GM23248 (cell line): ENCODE measurements around the gene SEMA5A. TPM values are rescaled to one million over a fixed set of nuclear protein-coding genes. Genes with fewer than 3 reads are reported as not detected.

ENCODE experiments used
- DNase-seq: peaks from one replicate; pipeline ENCODE4 v3.0.0-alpha.2; 2015
- H2AFZ ChIP-seq: fragments of 200-600 bp; sonication (generic); 2 replicates; pipeline ENCODE4 v1.6.1; 2016; ENCODE audit warnings: antibody characterized with exemption
- H3F3A ChIP-seq: fragments of 200-600 bp; sonication (generic); 2 replicates; pipeline ENCODE4 v1.6.1; 2016; ENCODE audit warnings: mild to moderate bottlenecking, antibody characterized with exemption, mixed run types; ENCODE audit not compliant: insufficient read depth
- H3K27ac ChIP-seq: fragments of 200-600 bp; sonication (generic); 2 replicates; pipeline ENCODE4 v1.5.1; 2016; ENCODE audit warnings: mild to moderate bottlenecking
- H3K27me3 ChIP-seq: fragments of 200-600 bp; sonication (generic); replicated peaks from 2 replicates; pipeline ENCODE4 v1.6.1; 2016; ENCODE audit warnings: mild to moderate bottlenecking; ENCODE audit not compliant: insufficient read depth
- H3K36me3 ChIP-seq: fragments of 200-600 bp; sonication (generic); 2 replicates; pipeline ENCODE4 v1.6.1; 2016; ENCODE audit warnings: low read depth, mild to moderate bottlenecking
- H3K4me1 ChIP-seq: fragments of 200-600 bp; sonication (generic); 2 replicates; pipeline ENCODE4 v1.6.1; 2016; ENCODE audit warnings: mild to moderate bottlenecking; ENCODE audit not compliant: insufficient read depth
- H3K4me2 ChIP-seq: fragments of 200-600 bp; sonication (generic); one replicate; pipeline ENCODE4 v1.6.1; 2016; ENCODE audit warnings: mild to moderate bottlenecking; ENCODE audit not compliant: unreplicated experiment
- H3K4me3 ChIP-seq: fragments of 200-600 bp; sonication (generic); 2 replicates; pipeline ENCODE4 v1.5.1; 2016; ENCODE audit warnings: mild to moderate bottlenecking
- H3K79me2 ChIP-seq: fragments of 200-600 bp; sonication (generic); 2 replicates; pipeline ENCODE4 v1.6.1; 2016; ENCODE audit warnings: mild to moderate bottlenecking; ENCODE audit not compliant: insufficient read depth
- H3K9ac ChIP-seq: fragments of 200-600 bp; sonication (generic); 2 replicates; pipeline ENCODE4 v1.6.1; 2016; ENCODE audit warnings: mild to moderate bottlenecking
- H3K9me2 ChIP-seq: fragments of 200-600 bp; sonication (generic); 2 replicates; pipeline ENCODE4 v1.6.1; 2016; ENCODE audit warnings: mixed run types, mild to moderate bottlenecking, moderate library complexity; ENCODE audit not compliant: insufficient read depth
- H3K9me3 ChIP-seq: fragments of 200-600 bp; sonication (generic); one replicate; pipeline ENCODE4 v1.6.1; 2017; ENCODE audit warnings: low read depth
- H4K20me1 ChIP-seq: fragments of 200-600 bp; sonication (generic); 2 replicates; pipeline ENCODE4 v1.6.0; 2016; ENCODE audit not compliant: insufficient read depth
- EZH2 ChIP-seq: fragments of 200-600 bp; sonication (generic); IDR thresholded peaks from 2 replicates; pipeline ENCODE4 v1.6.1; 2018; ENCODE audit warnings: antibody characterized with exemption, mild to moderate bottlenecking; ENCODE audit not compliant: insufficient read depth, poor library complexity, severe bottlenecking
- EZH2phosphoT487 ChIP-seq: fragments of 200-600 bp; sonication (generic); IDR thresholded peaks from 2 replicates; pipeline ENCODE4 v1.6.1; 2018; ENCODE audit warnings: antibody characterized with exemption, moderate library complexity, mild to moderate bottlenecking, low read depth; ENCODE audit not compliant: insufficient read depth
- WGBS, 2 experiments: methylation state at CpG; one replicate each; pipeline ENCODE4 v1.1.6; 2015 to 2017; ENCODE audit warnings: low lambda C conversion rate in 2 of 2, low coverage in 1 of 2; ENCODE audit errors: missing lambda C conversion rate in 2 of 2; 5-methylcytosine and 5-hydroxymethylcytosine counted together
- in situ Hi-C: fragments of 300-500 bp; cut with MboI; formaldehyde crosslinking; loops from 2 replicates; pipeline ENCODE4 v1.15.0; 2020
- polyA plus RNA-seq: library from polyadenylated mRNA; unstranded; fragments of >200 nt; fragmentation: Nextera tagmentation; extraction: Ambion mirVana; gene quantifications from 2 replicates; pipeline ENCODE4 v1.2.1, GENCODE V29; 2016
- total RNA-seq: library from RNA; depleted of rRNA; stranded (reverse); fragments of >200 nt; shearing (Covaris generic); gene quantifications from 2 replicates; pipeline ENCODE4 v1.2.3, GENCODE V29; 2014

SEMA5A gene
- total and polyA plus RNA-seq, 2 experiments from 2014 or later: 33.5 to 38.2 TPM

DNA sequence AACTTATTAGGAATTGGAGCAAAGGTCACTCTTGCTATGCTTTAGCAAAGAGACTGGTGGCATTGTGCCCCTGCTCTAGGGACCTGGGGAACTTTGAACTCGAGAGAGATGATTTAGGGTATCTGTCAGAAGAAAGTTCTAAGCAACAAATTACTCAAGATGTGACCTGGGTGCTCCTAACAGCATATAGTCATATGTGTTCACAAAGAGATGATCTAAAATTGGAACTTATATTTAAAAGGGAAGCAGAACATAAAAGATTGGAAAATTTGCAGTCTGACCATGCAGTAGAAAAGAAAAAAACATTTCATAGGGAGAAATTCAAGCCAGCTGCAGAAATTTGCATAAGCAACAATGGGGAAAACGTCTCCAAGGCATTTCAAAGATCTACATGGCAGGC is 68.3 kb downstream of the SEMA5A start:
- WGBS, 2 experiments: 66 to 73% methylated on average over 2 of the region's 2 CpGs
- no peaks in the 10 kb centered on the region for H4K20me1 ChIP-seq
- no peak overlapping the region for H2AFZ ChIP-seq
- no peak for TF ChIP-seq EZH2phosphoT487
- TF ChIP-seq EZH2: no peak
- H3K79me2 ChIP-seq: peaks cover 28% of the 10 kb centered on the region
- no peak overlapping the region for H3K9ac ChIP-seq
- no peak overlapping the region for H3K4me3 ChIP-seq
- no peak for DNase-seq
- no peaks in the 10 kb centered on the region for H3K27me3 ChIP-seq
- H3K36me3 ChIP-seq: no peaks in the 10 kb centered on the region
- H3K27ac ChIP-seq: no peak overlapping the region
- no peaks in the 10 kb centered on the region for H3K9me2 ChIP-seq
- no peak overlapping the region for H3K4me2 ChIP-seq
- in situ Hi-C loops: no loop called here
- peaks cover 37% of the 10 kb centered on the region for H3F3A ChIP-seq
- H3K4me1 ChIP-seq: peaks cover 27% of the 10 kb centered on the region
- H3K9me3 ChIP-seq: no peaks in the 10 kb centered on the region

DNA sequence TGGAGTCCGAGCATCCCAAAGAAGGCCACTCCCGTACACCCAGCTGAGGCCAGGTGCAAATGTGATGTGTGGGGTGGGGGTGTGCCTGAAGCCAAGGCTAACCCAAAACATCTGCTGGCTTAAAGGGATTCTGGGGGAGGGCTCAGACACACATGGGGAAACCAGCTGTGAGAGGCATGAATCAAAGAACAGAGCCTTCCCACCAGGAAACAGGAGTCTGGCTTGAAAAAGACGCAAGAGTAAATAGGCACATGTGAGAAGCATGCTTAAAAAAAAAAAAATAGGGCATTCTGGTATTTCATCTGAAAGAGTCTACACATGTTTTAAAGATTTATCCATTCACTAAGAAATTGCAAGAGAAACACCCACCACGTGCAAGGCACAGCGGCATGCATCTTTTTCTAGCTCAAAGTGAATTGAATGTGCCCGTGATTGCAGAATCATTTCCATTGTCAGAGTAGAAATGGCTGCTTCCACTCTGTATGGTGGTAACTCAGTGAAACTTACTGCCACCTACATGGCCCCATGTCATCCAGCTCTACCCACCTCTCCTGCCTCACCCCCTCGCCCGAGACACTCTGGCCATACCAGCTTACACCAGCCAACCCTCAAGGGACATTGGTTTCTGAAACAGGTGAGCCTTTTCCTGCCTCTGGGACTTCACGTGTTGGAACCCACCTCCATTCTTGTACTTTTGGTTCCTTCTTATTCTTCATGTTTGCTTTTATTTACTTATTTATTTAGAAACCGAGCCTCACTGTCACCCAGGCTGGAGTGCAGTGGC is 71.5 kb downstream of the SEMA5A start:
- Histone ChIP-seq H3K9me3 (no peaks in the 10 kb centered on the region), H3K9ac (no peak overlapping the region), H3K27me3 (no peaks in the 10 kb centered on the region), H2AFZ (no peak overlapping the region), H3K27ac (no peak overlapping the region), H3K4me1 (peaks cover 13% of the 10 kb centered on the region), H3F3A (peaks cover 27% of the 10 kb centered on the region), H3K36me3 (no peaks in the 10 kb centered on the region), H3K4me3 (no peak overlapping the region), H3K4me2 (no peak overlapping the region), H3K79me2 (peaks cover 40% of the 10 kb centered on the region; the same call in 1 of the 2 replicates), H4K20me1 (no peaks in the 10 kb centered on the region), H3K9me2 (no peaks in the 10 kb centered on the region)
- 77 to 78% methylated on average over 10 of the region's 10 CpGs for WGBS, 2 experiments
- in situ Hi-C loops: no loop called here
- TF ChIP-seq EZH2: no peak
- TF ChIP-seq EZH2phosphoT487: no peak
- no peak for DNase-seq

DNA sequence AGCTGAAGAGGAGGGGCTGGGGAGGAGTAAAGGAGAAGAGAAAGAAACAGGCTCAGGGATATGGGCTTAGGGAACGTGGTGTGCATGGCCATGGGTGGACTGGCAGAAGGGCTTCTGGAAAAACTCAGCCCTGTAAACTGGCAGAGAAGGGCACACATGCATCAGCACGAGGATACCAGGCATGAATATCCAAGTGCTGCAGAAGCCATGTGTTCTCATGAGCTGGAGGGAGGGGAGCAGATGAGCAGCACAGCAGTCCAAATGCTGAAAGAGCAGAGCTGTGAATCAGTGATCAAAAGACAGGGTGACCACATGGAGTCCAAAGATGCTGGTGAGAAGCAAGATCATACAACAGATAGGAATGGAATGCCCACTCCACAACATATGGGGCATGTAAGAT is 72.3 kb downstream of the SEMA5A start:
- H3K79me2 ChIP-seq: peaks cover 47% of the 10 kb centered on the region; the same call in 1 of the 2 replicates
- no peak overlapping the region for H3K4me2 ChIP-seq
- no peaks in the 10 kb centered on the region for H4K20me1 ChIP-seq
- H3K27ac ChIP-seq: no peak overlapping the region
- no peak overlapping the region for H3K4me3 ChIP-seq
- H3K9me3 ChIP-seq: no peaks in the 10 kb centered on the region
- H3K4me1 ChIP-seq: peaks cover 8% of the 10 kb centered on the region
- TF ChIP-seq EZH2 (no peak), EZH2phosphoT487 (no peak)
- DNase-seq: peak; percentile 60
- H3K36me3 ChIP-seq: no peaks in the 10 kb centered on the region
- H2AFZ ChIP-seq: no peak overlapping the region
- in situ Hi-C loops: no loop called here
- no peak overlapping the region for H3K9ac ChIP-seq
- H3K9me2 ChIP-seq: no peaks in the 10 kb centered on the region
- peaks cover 21% of the 10 kb centered on the region for H3F3A ChIP-seq
- WGBS, 2 experiments: 39 to 47% methylated on average over 2 of the region's 2 CpGs
- H3K27me3 ChIP-seq: no peaks in the 10 kb centered on the region

DNA sequence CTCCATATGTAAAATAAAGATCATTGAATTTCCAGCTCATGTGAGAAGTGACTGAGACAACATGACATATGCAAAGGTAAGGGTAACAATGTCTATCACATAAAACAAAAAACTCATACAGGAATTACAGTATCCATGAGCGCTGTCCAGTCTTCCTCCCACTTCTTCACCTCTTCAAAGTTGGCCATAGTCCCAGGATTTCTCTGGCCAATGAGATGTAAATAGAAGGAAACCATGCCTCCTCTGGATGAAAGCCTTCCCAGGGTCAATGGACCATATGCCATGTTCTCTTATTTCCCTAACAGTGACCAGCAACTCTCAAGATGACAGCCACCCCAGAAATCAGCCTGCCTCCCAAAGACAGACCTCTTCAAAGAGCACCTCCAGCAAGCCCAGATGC is 75.5 kb downstream of the SEMA5A start:
- H3K9me3 ChIP-seq: no peaks in the 10 kb centered on the region
- 96 to 100% methylated on average over 1 of the region's 1 CpG for WGBS, 2 experiments
- in situ Hi-C loops: no loop called here
- H3K27me3 ChIP-seq: no peaks in the 10 kb centered on the region
- H3K36me3 ChIP-seq: no peaks in the 10 kb centered on the region
- H3K79me2 ChIP-seq: peaks cover 37% of the 10 kb centered on the region; the same call in 1 of the 2 replicates
- no peak overlapping the region for H3K4me2 ChIP-seq
- H3F3A ChIP-seq: peaks cover 24% of the 10 kb centered on the region
- no peak overlapping the region for H3K9ac ChIP-seq
- no peak overlapping the region for H3K4me3 ChIP-seq
- TF ChIP-seq EZH2: no peak
- no peak for TF ChIP-seq EZH2phosphoT487
- no peaks in the 10 kb centered on the region for H3K9me2 ChIP-seq
- peaks cover 29% of the 10 kb centered on the region for H3K4me1 ChIP-seq
- H3K27ac ChIP-seq: no peak overlapping the region
- no peak overlapping the region for H2AFZ ChIP-seq
- no peaks in the 10 kb centered on the region for H4K20me1 ChIP-seq
- DNase-seq: no peak
